Measurements from ENCODE around the gene RIIAD1.
"Not testable (repeated sequence)": the region's sequence is repeated elsewhere in the genome, so short reads cannot be mapped to it uniquely, and the experiment has no call there.

The RIIAD1 gene

DNA sequence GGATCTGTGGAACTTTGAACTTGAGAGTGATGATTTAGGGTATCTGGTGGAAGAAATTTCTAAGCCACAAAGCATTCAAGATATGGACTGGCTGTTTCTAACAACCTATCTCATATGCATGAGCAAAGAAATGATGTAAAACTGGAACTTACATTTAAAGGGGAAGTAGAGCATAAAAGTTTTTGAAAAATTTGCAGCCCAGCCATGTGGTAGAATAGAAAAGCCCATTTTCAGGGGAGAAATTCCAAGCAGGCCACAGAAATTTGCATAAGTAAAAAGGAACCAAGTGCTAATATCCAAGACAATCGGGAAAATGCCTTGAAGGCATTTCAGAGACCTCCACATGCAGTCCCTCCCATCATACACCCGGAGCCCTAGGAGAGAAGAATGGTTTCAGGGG lies 15.7 kb downstream of the RIIAD1 start:
- no peak for DNase-seq (ENCODE audit: low read depth)

DNA sequence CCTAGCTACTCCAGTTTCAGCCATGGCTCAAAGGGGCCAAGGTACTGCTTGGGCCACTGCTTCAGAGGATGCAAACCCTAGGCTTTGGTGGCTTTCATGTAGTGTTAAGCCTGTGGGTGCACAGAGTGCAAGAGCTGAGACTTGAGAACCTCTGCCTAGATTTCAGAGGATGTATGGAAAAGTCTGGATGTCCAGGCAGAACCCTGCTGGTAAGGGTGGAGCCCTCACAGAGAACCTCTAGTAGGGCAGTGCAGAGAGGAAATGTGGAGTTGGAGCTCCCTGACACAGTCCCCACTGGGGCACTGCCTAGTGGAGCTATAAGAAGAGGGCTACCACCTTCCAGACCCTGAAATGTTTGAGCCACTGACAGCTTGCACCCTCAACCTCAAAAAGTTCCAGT lies 16.2 kb downstream of the RIIAD1 start:
- no peak for DNase-seq (ENCODE audit: low read depth)

DNA sequence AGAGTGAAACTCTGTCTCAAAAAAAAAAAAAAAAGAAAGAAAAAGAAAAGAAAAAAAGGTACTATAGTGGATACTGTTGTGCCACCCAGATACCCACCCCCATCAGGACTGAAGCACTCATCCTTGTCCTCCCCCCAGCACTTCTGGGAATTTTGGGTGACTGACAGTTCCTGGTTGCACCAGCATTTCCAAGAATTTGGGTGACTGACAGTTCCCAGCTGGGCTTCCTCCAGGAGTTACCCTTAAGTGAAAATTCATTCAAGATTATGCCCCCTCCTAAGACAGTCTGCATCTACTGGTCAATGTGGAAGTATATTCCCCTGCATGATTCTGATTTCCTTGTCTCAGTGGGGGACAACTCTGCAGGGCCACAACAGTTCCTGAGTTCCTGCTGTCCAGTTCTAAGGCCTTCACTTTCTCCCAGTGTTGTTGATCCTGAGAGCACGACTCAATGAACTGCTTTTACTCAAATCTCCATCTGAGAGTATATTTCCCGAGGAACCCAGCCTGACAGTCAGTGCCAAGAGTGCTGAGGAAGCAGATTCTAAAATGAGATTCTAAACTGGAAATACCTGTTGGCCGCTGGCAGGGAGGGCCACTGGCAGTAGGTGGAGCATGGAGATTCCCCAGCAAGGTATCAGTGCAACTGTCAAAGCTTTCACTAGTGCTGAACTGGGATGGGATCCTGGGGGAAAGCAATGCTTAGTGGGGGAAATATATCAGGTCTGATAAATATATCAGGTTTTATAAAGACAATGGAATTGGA lies 18.5 kb downstream of the RIIAD1 start:
- no peak for DNase-seq (ENCODE audit: low read depth)

DNA sequence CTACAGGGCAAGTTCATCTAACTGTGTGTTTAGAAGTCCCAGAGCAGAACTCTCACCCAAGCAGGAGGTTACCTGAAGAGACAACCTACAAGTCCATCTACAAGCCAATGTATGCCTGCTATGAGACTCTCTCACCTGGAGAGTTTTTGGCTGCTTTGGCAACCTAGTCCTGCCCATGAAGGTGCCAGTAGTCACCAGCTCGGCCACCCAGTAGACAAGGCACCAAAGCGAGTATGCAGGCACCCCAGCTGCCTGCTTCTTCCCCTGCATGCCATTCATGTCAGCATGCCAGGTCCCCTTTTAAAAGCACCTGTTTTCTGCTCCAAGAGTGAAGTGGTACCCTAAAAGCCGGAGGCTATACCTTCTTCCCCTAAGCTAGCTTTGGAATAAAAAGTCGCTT lies 20.2 kb downstream of the RIIAD1 start:
- no peak for DNase-seq (ENCODE audit: low read depth)

DNA sequence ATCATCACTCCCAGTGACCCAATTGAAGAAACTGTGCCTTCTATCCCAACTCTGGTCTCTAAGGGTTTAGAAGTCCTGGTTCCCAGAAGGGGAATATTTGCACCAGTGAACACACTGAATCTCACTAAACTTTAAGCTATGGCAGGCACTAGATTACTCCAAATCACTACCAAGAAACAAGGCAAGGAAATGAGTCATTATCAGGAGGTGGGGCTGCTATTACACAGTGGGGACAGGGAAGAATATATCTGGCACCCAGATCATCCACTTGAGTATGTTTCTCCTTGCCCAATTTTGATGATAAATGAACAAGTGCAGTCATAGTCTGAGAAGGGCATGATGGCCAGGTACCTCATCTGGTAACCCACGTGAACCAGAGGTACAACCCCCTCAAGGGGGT lies 35.0 kb downstream of the RIIAD1 start:
- no peak for DNase-seq (ENCODE audit: low read depth)

DNA sequence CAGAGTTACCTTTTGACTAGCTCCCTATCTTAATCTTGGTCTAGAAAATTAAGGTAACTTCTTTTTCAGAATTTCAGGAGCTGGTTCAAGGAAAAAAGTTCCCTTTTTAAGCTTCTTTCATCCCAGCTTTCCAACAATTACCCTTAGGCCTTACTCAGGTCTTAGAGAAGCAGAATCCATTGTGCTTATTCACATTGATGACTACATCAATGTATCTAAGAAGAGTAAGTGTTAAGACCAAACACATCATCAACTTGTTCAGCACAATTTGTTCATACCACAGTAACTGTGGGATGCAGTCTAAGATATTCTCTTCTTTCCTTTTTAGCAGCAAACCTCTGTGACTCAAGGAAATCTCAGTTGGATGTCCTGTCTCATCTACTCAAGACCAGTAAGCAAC lies 37.9 kb downstream of the RIIAD1 start:
- no peak for DNase-seq (ENCODE audit: low read depth)

DNA sequence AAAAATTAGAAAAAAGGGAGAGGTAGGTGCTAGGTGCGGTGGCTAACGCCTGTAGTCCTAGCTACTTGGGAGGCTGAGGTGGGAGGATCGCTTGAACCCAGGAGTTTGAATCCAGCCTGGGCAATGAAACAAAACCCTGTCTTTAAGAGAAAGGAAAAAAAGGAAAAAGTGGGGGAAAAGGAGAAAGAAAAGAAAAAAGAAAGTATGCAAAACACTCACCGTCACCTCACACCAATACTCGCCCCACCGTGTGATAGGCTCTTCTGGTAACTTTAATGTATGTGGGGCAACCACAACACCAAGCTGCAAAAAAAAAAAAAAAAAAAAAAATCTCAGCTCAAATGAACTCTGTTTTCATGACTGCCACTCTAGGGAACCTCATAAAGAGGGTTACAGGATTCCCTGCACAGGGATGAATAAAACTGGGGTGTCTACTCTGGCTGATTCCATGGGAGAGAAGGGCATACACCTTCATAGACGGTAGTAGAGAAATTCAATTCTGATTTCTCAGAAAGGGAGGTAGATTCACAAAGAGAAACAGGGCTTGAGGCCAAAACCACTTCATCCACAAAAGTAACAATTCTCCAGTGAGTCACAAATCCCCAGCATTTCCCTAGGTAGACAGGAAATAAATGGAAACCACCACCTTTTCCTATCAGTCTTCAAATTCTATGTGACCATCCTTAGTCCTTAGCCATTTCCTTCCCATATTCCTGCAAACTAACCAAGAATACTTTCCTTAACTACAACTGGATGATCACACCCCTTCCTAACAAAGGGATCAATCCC lies 39.5 kb downstream of the RIIAD1 start:
- DNase-seq (ENCODE audit: low read depth) = no peak

DNA sequence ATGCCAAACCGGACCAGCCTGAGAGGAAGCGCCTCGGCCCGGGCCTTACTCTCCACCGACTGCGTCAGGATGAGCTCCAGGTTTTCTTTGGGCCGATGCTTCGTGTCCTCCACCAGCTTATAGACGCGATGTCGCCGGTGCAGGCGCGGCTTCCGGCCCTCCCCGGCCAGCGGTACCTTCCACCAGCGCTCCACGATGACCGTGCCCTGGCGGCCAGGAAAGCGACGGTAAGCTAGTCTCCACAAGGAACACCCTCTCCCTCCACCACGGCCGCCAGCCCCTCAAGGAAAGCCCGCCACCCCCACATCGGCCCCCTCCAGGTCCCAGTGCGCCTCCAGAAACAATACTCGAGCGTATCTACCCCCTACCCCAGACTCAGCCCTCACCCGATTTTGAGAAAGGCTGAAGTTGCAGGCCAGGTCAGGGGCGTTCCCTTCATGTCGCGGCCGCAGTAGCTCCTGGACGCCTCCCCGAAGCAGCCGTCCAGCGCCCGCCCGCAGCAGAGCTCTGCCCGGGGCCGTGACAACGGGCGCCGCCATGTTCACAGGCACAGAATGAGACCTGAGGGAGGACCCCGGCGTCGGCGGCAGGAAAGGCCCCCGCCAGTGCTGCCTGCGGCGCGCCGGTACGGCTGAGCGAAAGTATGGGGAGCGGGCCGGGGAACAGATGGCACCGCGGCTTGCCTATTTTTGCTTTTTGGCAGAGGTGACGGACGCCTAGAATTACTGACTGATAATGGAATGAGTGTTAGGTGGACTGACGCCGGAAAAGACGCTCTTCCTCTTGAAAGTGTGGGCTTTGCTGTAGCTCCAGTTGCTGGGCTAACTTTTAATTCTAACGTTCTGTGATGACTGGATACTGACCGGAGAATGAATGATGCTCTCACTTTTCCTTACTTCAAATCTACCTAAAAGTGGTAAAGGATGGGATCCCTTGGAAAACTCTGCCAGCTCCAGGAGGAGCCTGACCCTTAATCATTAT lies 41.9 kb downstream of the RIIAD1 start, which contains the start of gene MRPL9:
Gene MRPL9, minus strand, starts transcription at position 556 of the 981 bp plus-strand sequence. Its CDS starts 17 bp downstream, at position 539.
- DNase-seq (ENCODE audit: low read depth) = peak; percentile 46

DNA sequence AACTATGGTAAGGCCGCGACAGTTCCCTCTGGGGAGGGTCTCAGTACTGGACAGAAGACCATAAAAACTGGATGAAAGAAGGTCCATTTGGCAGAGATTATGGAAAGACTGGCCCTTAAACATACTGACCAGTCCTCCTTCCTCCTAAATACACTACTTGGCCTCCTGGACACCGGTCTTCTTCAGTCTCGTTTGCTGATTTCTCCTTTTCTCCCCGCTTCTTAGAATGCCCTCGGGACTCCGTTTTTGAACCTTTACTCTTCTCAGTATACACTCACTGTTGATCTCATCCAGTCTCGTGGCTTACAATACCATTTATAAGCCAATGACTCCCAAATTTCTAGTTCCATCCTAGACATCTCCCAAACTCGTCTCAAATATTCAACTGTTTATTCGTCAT lies 42.7 kb downstream of the RIIAD1 start:
- no peak for DNase-seq (ENCODE audit: low read depth)

DNA sequence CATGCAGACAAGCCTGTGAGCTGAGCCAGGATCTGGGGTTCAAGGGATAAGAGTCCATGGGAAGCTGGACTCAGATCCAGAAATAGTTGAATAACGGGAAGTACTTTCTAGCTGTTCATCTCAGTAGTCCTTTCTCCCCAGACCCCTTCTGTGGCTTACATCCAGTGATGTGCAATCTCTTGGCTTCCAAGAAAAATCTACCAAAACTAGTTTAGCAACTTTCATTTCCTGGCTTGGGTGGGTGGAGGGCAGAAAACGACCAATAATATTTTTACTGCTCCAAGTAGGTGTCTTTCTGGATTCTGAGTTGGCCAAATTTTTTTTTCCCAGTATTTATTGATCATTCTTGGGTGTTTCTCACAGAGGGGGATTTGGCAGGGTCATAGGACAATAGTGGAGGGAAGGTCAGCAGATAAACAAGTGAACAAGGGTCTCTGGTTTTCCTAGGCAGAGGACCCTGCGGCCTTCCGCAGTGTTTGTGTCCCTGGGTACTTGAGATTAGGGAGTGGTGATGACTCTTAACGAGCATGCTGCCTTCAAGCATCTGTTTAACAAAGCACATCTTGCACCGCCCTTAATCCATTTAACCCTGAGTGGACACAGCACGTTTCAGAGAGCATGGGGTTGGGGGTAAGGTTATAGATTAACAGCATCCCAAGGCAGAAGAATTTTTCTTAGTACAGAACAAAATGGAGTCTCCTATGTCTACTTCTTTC lies 47.2 kb downstream of the RIIAD1 start:
- not testable (repeated sequence) for DNase-seq (ENCODE audit: low read depth)

DNA sequence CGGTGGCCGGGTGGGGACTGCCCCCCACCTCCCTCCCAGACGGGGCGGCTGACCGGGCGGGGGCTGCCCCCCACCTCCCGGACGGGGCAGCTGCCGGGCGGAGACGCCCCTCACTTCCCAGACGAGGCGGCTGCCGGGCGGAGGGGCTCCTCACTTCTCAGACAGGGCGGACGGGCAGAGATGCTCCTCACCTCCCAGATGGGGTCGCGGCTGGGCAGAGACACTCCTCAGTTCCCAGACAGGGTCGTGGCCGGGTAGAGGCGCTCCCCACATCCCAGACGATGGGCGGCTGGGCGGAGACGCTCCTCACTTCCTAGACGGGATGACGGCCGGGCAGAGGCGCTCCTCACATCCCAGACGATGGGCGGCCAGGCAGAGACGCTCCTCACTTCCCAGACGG lies 47.9 kb downstream of the RIIAD1 start:
- DNase-seq (ENCODE audit: low read depth) = not testable (repeated sequence)

DNA sequence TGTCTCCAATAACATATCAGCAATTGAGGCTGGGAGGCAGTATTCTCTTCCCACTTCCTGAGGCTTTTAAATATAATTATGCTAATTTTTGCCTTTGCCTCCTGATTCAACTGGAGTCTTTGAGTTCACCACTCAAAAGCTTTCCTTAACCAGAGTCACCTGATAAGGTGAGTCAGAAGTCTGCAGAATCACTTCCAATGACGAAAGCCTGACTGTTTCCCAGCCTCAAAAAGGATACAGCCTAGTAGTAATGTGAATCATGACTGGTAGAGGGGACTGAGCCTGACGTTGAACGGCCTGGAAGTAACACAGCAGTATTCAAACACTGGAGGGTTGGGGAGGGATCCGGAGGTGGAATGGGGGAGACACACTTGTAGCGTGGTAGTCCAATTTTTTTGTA lies 52.4 kb downstream of the RIIAD1 start:
- peak; percentile 63 for DNase-seq (ENCODE audit: low read depth)

DNA sequence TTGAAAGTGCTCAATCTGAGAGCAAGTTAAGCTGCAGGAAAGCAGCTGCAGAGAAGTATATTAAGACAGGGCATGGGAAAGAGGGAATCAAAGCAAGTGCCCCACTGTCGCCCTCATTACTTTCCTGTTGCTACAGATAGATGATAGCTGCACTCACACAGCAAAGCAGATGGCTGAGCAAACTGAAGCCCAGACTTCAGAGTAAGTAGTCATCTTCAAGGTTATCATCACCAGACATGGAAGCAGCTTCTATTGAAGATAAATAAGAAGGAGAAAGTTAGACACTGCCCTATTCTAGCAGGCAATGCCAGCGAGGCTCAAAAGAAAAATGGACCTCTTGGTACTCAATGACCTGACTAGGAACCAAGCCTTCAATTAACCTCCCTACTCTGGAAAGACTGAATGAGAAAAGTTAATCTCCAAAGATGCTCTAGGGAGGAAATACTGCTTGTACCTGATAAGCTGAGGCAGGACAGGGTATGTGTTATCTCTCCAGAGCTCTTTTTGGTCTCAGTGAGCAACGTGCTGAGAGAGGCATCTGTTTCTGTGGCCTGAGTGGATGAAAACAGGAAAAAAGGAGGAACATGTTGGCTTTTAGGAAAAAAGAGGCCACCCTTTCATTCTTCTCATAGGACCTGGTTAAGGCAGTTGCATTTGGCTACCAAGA lies 53.1 kb downstream of the RIIAD1 start:
- DNase-seq (ENCODE audit: low read depth) = no peak

DNA sequence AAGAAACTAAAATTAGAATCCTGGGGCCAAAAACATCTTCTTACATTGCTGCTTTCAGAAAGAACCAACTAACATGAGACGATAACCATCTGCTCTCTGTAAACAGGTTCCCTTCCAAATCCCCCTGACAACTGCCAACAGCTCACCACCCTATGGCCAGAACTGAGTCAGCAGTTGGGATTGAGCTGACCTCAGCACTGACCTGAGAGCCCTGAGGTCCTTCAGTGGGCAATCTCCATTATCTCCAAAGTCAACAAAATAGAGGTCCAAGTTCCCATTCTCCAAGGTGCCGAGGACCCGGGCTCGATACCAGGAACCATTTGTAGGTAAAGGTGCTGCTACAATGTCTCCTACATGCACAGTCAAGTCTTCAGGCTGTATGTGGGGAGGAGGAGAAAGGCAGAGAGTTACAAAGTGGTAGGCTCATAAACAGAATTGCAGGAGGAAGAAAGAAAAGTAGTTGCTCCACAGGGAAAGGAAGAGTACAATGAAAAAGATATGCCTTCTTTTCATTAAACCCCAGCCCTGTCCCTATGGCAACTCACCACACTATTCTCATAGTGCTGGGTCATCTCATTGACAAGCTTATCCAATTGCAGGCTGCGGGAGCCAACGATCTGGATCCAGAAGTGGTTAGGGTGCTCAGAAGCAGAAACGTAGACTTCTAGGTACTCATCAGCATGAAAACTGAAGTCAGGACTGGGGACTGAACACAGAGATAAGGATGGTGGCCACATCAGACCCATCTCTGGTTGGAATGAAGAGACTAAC lies 54.8 kb downstream of the RIIAD1 start:
- DNase-seq (ENCODE audit: low read depth) = no peak

DNA sequence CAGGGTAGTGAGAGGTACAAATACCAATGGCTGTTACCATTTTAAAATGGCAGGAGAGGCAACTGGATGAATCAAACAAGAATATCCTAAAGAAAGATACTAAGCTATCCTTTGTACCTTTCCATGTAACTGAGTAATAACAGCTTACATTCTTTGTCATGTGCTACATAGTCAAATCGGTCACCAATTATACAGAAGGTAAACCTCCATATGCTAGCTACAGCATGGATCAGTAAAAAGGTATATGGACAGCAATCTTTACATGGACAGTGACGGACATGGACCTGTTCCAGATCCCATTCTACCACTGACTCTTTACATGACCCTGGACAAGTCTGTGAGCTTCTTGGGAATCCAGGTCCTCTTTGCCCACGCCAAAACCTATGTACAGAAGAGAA lies 55.3 kb downstream of the RIIAD1 start:
- DNase-seq (ENCODE audit: low read depth) = no peak

DNA sequence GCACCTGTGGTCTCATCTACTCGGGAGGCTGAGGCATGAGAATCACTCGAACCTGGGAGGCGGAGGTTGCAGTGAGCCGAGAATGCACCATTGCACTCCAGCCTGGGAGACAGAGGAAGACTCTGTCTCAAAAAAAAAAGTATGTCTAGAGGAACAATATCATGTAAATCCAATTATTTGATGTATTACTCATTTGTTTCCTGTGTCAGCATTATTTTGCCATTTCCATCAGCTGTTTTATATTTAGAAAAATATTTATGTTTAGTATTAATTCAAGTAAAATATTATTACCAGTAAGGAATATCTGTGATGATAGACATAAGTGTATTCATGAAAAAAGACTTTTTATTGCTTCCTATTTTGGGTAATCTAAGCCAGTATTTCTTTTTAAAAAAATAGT lies 56.0 kb downstream of the RIIAD1 start:
- no peak for DNase-seq (ENCODE audit: low read depth)
